ENCODE data around the gene LEFTY2. TPM values are rescaled to one million over a fixed set of nuclear protein-coding genes. Genes with fewer than 3 reads are reported as not detected.
"Not testable (repeated sequence)": the region's sequence is repeated elsewhere in the genome, so short reads cannot be mapped to it uniquely, and the experiment has no call there.

The LEFTY2 gene
- total and polyA plus RNA-seq, 9 of the 15 experiments (the other 6 are each of a cell fraction or from before 2014, with no cell fraction given) = 0.04 to 0.14 TPM; not detected in 7

DNA sequence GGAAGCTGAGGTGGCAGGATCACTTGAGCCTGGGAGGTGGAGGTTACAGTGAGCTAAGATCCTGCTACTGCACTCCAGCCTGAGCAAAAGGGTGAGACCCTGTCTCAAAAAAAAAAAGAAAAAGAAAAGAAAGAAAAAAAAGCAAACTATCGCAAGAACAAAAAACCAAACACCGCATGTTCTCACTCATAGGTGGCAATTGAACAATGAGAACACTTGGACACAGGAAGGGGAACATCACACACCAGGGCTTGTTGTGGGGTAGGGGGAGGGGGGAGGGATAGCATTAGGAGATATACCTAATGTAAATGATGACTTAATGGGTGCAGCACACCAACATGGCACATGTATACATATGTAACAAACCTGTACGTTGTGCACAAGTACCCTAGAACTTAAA lies 11.6 kb downstream of the LEFTY2 start (continued):
- 0 out of 4 replicates have a peak, but pooled peaks of 1 of the 2 experiments have one; percentile 23 for TF ChIP-seq ARNT (IDR thresholded peaks at IDR 0.05)
- 0 out of 2 replicates have a peak, but pooled peaks have one; percentile 8 for TF ChIP-seq BCOR (IDR thresholded peaks at IDR 0.05)
- TF ChIP-seq, protein P1, sequence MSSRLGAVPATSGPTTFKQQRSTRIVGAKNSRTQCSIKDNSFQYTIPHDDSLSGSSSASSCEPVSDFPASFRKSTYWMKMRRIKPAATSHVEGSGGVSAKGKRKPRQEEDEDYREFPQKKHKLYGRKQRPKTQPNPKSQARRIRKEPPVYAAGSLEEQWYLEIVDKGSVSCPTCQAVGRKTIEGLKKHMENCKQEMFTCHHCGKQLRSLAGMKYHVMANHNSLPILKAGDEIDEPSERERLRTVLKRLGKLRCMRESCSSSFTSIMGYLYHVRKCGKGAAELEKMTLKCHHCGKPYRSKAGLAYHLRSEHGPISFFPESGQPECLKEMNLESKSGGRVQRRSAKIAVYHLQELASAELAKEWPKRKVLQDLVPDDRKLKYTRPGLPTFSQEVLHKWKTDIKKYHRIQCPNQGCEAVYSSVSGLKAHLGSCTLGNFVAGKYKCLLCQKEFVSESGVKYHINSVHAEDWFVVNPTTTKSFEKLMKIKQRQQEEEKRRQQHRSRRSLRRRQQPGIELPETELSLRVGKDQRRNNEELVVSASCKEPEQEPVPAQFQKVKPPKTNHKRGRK (tag; IDR thresholded peaks at IDR 0.05) = peak; percentile 64; the same call in 1 of the 2 replicates
- TF ChIP-seq, protein P2, sequence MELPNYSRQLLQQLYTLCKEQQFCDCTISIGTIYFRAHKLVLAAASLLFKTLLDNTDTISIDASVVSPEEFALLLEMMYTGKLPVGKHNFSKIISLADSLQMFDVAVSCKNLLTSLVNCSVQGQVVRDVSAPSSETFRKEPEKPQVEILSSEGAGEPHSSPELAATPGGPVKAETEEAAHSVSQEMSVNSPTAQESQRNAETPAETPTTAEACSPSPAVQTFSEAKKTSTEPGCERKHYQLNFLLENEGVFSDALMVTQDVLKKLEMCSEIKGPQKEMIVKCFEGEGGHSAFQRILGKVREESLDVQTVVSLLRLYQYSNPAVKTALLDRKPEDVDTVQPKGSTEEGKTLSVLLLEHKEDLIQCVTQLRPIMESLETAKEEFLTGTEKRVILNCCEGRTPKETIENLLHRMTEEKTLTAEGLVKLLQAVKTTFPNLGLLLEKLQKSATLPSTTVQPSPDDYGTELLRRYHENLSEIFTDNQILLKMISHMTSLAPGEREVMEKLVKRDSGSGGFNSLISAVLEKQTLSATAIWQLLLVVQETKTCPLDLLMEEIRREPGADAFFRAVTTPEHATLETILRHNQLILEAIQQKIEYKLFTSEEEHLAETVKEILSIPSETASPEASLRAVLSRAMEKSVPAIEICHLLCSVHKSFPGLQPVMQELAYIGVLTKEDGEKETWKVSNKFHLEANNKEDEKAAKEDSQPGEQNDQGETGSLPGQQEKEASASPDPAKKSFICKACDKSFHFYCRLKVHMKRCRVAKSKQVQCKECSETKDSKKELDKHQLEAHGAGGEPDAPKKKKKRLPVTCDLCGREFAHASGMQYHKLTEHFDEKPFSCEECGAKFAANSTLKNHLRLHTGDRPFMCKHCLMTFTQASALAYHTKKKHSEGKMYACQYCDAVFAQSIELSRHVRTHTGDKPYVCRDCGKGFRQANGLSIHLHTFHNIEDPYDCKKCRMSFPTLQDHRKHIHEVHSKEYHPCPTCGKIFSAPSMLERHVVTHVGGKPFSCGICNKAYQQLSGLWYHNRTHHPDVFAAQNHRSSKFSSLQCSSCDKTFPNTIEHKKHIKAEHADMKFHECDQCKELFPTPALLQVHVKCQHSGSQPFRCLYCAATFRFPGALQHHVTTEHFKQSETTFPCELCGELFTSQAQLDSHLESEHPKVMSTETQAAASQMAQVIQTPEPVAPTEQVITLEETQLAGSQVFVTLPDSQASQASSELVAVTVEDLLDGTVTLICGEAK (IDR thresholded peaks at IDR 0.05) = 0 out of 2 replicates have a peak, but pooled peaks have one; percentile 21
- TF ChIP-seq, protein P2 (CRISPR knock-in tag; IDR thresholded peaks at IDR 0.05) = not testable (repeated sequence)
- TF ChIP-seq NBN (IDR thresholded peaks at IDR 0.05; ENCODE audit: low read depth) = peak; percentile 72; the same call in 1 of the 2 replicates
- peak; percentile 42 to 57; a peak in 2 of 4 replicates for TF ChIP-seq FOXK2 (conservative IDR thresholded peaks at IDR 0.05 in 1 of 2, IDR thresholded peaks at IDR 0.05 in 1 of 2; ENCODE audit: low read depth in 2 of 2)
- TF ChIP-seq, protein P3, sequence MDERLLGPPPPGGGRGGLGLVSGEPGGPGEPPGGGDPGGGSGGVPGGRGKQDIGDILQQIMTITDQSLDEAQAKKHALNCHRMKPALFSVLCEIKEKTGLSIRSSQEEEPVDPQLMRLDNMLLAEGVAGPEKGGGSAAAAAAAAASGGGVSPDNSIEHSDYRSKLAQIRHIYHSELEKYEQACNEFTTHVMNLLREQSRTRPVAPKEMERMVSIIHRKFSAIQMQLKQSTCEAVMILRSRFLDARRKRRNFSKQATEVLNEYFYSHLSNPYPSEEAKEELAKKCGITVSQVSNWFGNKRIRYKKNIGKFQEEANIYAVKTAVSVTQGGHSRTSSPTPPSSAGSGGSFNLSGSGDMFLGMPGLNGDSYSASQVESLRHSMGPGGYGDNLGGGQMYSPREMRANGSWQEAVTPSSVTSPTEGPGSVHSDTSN (CRISPR knock-in tag; IDR thresholded peaks at IDR 0.05; ENCODE audit: low read depth) = not testable (repeated sequence)
- TF ChIP-seq, protein P3 (tag; conservative IDR thresholded peaks at IDR 0.05; ENCODE audit: low read depth) = 0 out of 2 replicates have a peak, but pooled peaks have one; percentile 19
- TF ChIP-seq, protein P4, sequence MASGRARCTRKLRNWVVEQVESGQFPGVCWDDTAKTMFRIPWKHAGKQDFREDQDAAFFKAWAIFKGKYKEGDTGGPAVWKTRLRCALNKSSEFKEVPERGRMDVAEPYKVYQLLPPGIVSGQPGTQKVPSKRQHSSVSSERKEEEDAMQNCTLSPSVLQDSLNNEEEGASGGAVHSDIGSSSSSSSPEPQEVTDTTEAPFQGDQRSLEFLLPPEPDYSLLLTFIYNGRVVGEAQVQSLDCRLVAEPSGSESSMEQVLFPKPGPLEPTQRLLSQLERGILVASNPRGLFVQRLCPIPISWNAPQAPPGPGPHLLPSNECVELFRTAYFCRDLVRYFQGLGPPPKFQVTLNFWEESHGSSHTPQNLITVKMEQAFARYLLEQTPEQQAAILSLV (tag; IDR thresholded peaks at IDR 0.05) = 0 out of 2 replicates have a peak, but pooled peaks have one; percentile 38
- peak; percentile 28; the same call in 1 of the 2 replicates for TF ChIP-seq SMARCE1 (IDR thresholded peaks at IDR 0.05)
- TF ChIP-seq NFRKB (IDR thresholded peaks at IDR 0.05; ENCODE audit: low read depth) = peak; percentile 45
- TF ChIP-seq SMARCA4 (IDR thresholded peaks at IDR 0.05) = peak; percentile 53
- peak; percentile 62; the same call in 1 of the 2 replicates for TF ChIP-seq GATAD2A (IDR thresholded peaks at IDR 0.05)
- TF ChIP-seq ZNF316 (IDR thresholded peaks at IDR 0.05) = peak; percentile 40; the same call in 1 of the 2 replicates
